Activated naive CD8-positive, alpha-beta T cell treated with anti-CD3 and anti-CD28 coated beads, Interleukin-2, amount 10 ng/mL, durations not matched to agents 7 days and 5 days (primary cell): Measurements from ENCODE around the gene FOXS1. TPM values are rescaled to one million over a fixed set of nuclear protein-coding genes. Genes with fewer than 3 reads are reported as not detected.

Experiments used
- ATAC-seq: fragments of 150-1000 bp; cut with Tn5 transposase; one replicate; pipeline ENCODE4 v1.10.0; 2021; ENCODE audit warnings: low read depth, moderate library complexity
- POLR2A ChIA-PET: fragments of 350-600 bp; sonication (Branson Sonifier 250); formaldehyde crosslinking; loops from one replicate; lab custom pipeline; 2021; ENCODE audit warnings: antibody characterized with exemption; lab: Charles Lee
- DNase-seq: peaks from one replicate; pipeline ENCODE4 v3.0.0; 2021
- H3K27ac Mint-ChIP-seq: one replicate; pipeline ENCODE4 v1.8.0; 2022; ENCODE audit warnings: mild to moderate bottlenecking, mixed read lengths
- H3K27me3 Mint-ChIP-seq: one replicate; pipeline ENCODE4 v1.8.0; 2022; ENCODE audit warnings: mild to moderate bottlenecking, moderate library complexity, mixed read lengths
- H3K36me3 Mint-ChIP-seq: one replicate; pipeline ENCODE4 v1.8.0; 2021; ENCODE audit warnings: mild to moderate bottlenecking, mixed read lengths
- H3K4me1 Mint-ChIP-seq: one replicate; pipeline ENCODE4 v1.8.0; 2021; ENCODE audit warnings: mixed read lengths
- H3K4me3 Mint-ChIP-seq: one replicate; pipeline ENCODE4 v1.8.0; 2022; ENCODE audit warnings: mild to moderate bottlenecking, moderate library complexity, mixed read lengths
- H3K9me3 Mint-ChIP-seq: one replicate; pipeline ENCODE4 v1.8.0; 2021; ENCODE audit warnings: mixed read lengths
- total RNA-seq, 2 experiments: library from RNA; stranded (reverse); gene quantifications; one replicate each; pipeline ENCODE4 v1.2.3, GENCODE V29; 2021

The FOXS1 gene
- total RNA-seq, 2 experiments from 2014 or later: not detected

- Mint-ChIP-seq H3K36me3 (no peaks in the 10 kb centered on the region), H3K4me3 (no peak overlapping the region), H3K4me1 (peaks cover 2% of the 10 kb centered on the region), H3K27me3 (peaks cover 10% of the 10 kb centered on the region), H3K27ac (no peak overlapping the region), H3K9me3 (no peaks in the 10 kb centered on the region)
- POLR2A ChIA-PET: no interaction called here
- ATAC-seq (no peak), DNase-seq (no peak)
These were observed 3.5 kb downstream of the FOXS1 start for GRCh38 chr20:31841928-31842327.

GRCh38 chr20:31840906-31841816 lies 4.2 kb downstream of the FOXS1 start:
- Mint-ChIP-seq H3K27me3 (peaks cover 10% of the 10 kb centered on the region), H3K36me3 (no peaks in the 10 kb centered on the region), H3K4me1 (peaks cover 7% of the 10 kb centered on the region), H3K27ac (no peak overlapping the region), H3K4me3 (no peak overlapping the region), H3K9me3 (no peaks in the 10 kb centered on the region)
- ATAC-seq (no peak), DNase-seq (no peak)
- POLR2A ChIA-PET: no interaction called here

GRCh38 chr20:31839782-31840487 lies 5.5 kb downstream of the FOXS1 start:
- H3K27me3 Mint-ChIP-seq: peaks cover 11% of the 10 kb centered on the region
- H3K9me3 Mint-ChIP-seq: no peaks in the 10 kb centered on the region
- ATAC-seq (no peak), DNase-seq (no peak)
- POLR2A ChIA-PET: no interaction called here
- H3K4me1 Mint-ChIP-seq: peaks cover 17% of the 10 kb centered on the region
- no peak overlapping the region for H3K4me3 Mint-ChIP-seq
- no peaks in the 10 kb centered on the region for H3K36me3 Mint-ChIP-seq
- H3K27ac Mint-ChIP-seq: no peak overlapping the region

- no peak for ATAC-seq
- H3K27me3 Mint-ChIP-seq: peaks cover 12% of the 10 kb centered on the region
- no peaks in the 10 kb centered on the region for H3K36me3 Mint-ChIP-seq
- no peak for DNase-seq
- POLR2A ChIA-PET: interaction anchor here (0.6 kb wide), 1 partner anchor 56 kb away, joined by 3 read pairs; no protein-coding TSS in a partner anchor
- no peaks in the 10 kb centered on the region for H3K9me3 Mint-ChIP-seq
- H3K27ac Mint-ChIP-seq: no peak overlapping the region
- H3K4me3 Mint-ChIP-seq: no peak overlapping the region
- H3K4me1 Mint-ChIP-seq: peaks cover 17% of the 10 kb centered on the region
These were observed 6.6 kb downstream of the FOXS1 start for GRCh38 chr20:31838646-31839292.

GRCh38 chr20:31837896-31838397 lies 7.5 kb downstream of the FOXS1 start:
- DNase-seq: no peak
- no peak overlapping the region for H3K4me3 Mint-ChIP-seq
- peaks cover 17% of the 10 kb centered on the region for H3K4me1 Mint-ChIP-seq
- POLR2A ChIA-PET: interaction anchor here (0.6 kb wide), 1 partner anchor 55 kb away, joined by 3 read pairs; no protein-coding TSS in a partner anchor
- H3K9me3 Mint-ChIP-seq: no peaks in the 10 kb centered on the region
- H3K36me3 Mint-ChIP-seq: no peaks in the 10 kb centered on the region
- ATAC-seq: no peak
- peaks cover 12% of the 10 kb centered on the region for H3K27me3 Mint-ChIP-seq
- no peak overlapping the region for H3K27ac Mint-ChIP-seq

GRCh38 chr20:31836853-31837608 lies 8.4 kb downstream of the FOXS1 start:
- ATAC-seq (no peak), DNase-seq (no peak)
- POLR2A ChIA-PET: interaction anchor here (1.4 kb wide), 1 partner anchor 10 kb away, joined by 4 read pairs; no protein-coding TSS in a partner anchor
- Mint-ChIP-seq H3K27ac (no peak overlapping the region), H3K4me3 (no peak overlapping the region), H3K27me3 (peaks cover 12% of the 10 kb centered on the region), H3K4me1 (peaks cover 17% of the 10 kb centered on the region), H3K36me3 (no peaks in the 10 kb centered on the region), H3K9me3 (no peaks in the 10 kb centered on the region)

GRCh38 chr20:31835977-31836852 lies 9.2 kb downstream of the FOXS1 start:
- Mint-ChIP-seq H3K4me3 (peak overlapping the region; percentile 5), H3K27me3 (peaks cover 12% of the 10 kb centered on the region), H3K4me1 (peaks cover 17% of the 10 kb centered on the region), H3K27ac (no peak overlapping the region), H3K36me3 (no peaks in the 10 kb centered on the region), H3K9me3 (no peaks in the 10 kb centered on the region)
- POLR2A ChIA-PET: interaction anchor here (0.7 to 1.4 kb wide), 2 partner anchors 9 to 10 kb away, joined by 3 to 4 read pairs; no protein-coding TSS in a partner anchor
- ATAC-seq: peak; percentile 58
- peak; percentile 59 for DNase-seq

- H3K27ac Mint-ChIP-seq: no peak overlapping the region
- ATAC-seq (peak; percentile 35), DNase-seq (no peak)
- H3K4me3 Mint-ChIP-seq: no peak overlapping the region
- POLR2A ChIA-PET: interaction anchor here (0.7 to 1.4 kb wide), 2 partner anchors 8 to 11 kb away, joined by 3 to 4 read pairs; no protein-coding TSS in a partner anchor
- H3K4me1 Mint-ChIP-seq: peaks cover 17% of the 10 kb centered on the region
- no peaks in the 10 kb centered on the region for H3K9me3 Mint-ChIP-seq
- no peaks in the 10 kb centered on the region for H3K36me3 Mint-ChIP-seq
- H3K27me3 Mint-ChIP-seq: peaks cover 6% of the 10 kb centered on the region
These were observed 9.8 kb downstream of the FOXS1 start for GRCh38 chr20:31835554-31835953.

GRCh38 chr20:31833931-31834521 lies 11.4 kb downstream of the FOXS1 start:
- H3K4me1 Mint-ChIP-seq: peaks cover 17% of the 10 kb centered on the region
- ATAC-seq (no peak), DNase-seq (no peak)
- POLR2A ChIA-PET: no interaction called here
- H3K9me3 Mint-ChIP-seq: no peaks in the 10 kb centered on the region
- peaks cover 4% of the 10 kb centered on the region for H3K27me3 Mint-ChIP-seq
- no peaks in the 10 kb centered on the region for H3K36me3 Mint-ChIP-seq
- H3K4me3 Mint-ChIP-seq: no peak overlapping the region
- H3K27ac Mint-ChIP-seq: no peak overlapping the region

- Mint-ChIP-seq H3K27ac (no peak overlapping the region), H3K27me3 (peaks cover 4% of the 10 kb centered on the region), H3K36me3 (no peaks in the 10 kb centered on the region), H3K4me1 (peaks cover 17% of the 10 kb centered on the region), H3K9me3 (no peaks in the 10 kb centered on the region), H3K4me3 (no peak overlapping the region)
- POLR2A ChIA-PET: no interaction called here
- ATAC-seq (no peak), DNase-seq (peak; percentile 72)
These were observed 12.1 kb downstream of the FOXS1 start for GRCh38 chr20:31833130-31833930.

- peaks cover 15% of the 10 kb centered on the region for H3K4me1 Mint-ChIP-seq
- no peaks in the 10 kb centered on the region for H3K36me3 Mint-ChIP-seq
- H3K4me3 Mint-ChIP-seq: no peak overlapping the region
- no peak overlapping the region for H3K27ac Mint-ChIP-seq
- peaks cover 2% of the 10 kb centered on the region for H3K27me3 Mint-ChIP-seq
- POLR2A ChIA-PET: no interaction called here
- no peak for DNase-seq
- no peaks in the 10 kb centered on the region for H3K9me3 Mint-ChIP-seq
- no peak for ATAC-seq
These were observed 13.6 kb downstream of the FOXS1 start for GRCh38 chr20:31831771-31832306.
